ENCODE data around the gene LHX8.

The LHX8 gene

DNA sequence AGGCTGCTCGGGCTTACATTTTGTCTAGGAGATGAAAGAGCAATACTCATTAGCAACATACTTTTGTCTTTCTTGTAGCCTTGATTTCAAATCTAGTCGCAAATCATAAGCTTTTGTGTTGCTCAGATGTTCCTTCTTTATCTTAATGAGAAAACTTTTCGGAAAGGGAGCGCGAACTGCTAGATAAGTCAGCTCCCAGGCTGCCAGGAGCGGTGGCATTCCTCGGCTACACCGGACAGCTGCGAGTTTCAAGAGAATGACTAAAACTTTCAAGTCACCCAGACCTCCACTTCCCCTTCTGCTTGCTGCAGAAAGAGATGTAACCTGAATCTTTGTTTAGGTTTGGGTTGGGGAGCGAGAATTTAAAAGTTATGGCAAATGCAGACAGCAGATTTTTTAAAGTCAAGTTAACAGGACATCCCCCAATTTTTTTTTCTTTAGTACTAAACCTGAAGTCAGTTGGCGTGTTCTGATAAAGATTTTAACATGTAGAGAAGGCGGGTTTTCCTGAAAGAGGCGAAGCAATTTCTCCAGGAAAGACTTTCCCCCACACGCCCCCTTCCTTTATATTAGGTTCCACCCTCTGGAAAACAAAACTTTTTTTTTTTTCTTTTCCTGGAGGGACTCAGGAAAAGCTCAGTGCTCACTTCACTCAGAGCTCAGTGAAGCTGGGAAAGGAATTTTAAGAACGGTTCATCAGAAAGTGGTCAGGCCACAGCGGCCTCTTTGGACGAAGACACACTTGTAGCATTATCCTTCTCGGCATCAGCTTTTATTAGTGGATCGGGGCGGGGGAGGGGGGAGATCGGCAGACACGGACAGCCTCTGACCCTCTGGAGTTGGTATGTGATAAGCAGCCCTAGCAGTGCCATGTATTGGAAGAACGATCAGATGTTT lies at the start of gene LHX8:
LHX8 (plus strand) TSS at position 639 of the 897 bp plus-strand sequence. CDS start 2,227 bp downstream, outside the sequence.
- no peak for DNase-seq (ENCODE audit: low read depth, low spot score)
- no peak within 1 kb of the TSS; the same call in 1 of the 2 replicates for H3K4me3 ChIP-seq (ENCODE audit: low read depth, low read length)
- TF ChIP-seq, protein P1, sequence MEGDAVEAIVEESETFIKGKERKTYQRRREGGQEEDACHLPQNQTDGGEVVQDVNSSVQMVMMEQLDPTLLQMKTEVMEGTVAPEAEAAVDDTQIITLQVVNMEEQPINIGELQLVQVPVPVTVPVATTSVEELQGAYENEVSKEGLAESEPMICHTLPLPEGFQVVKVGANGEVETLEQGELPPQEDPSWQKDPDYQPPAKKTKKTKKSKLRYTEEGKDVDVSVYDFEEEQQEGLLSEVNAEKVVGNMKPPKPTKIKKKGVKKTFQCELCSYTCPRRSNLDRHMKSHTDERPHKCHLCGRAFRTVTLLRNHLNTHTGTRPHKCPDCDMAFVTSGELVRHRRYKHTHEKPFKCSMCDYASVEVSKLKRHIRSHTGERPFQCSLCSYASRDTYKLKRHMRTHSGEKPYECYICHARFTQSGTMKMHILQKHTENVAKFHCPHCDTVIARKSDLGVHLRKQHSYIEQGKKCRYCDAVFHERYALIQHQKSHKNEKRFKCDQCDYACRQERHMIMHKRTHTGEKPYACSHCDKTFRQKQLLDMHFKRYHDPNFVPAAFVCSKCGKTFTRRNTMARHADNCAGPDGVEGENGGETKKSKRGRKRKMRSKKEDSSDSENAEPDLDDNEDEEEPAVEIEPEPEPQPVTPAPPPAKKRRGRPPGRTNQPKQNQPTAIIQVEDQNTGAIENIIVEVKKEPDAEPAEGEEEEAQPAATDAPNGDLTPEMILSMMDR (IDR thresholded peaks at IDR 0.05; ENCODE audit: insufficient read depth, low read length, missing control alignments), result no peak
- POLR2A ChIA-PET, result no interaction called here
- CTCF ChIA-PET, result no interaction called here

DNA sequence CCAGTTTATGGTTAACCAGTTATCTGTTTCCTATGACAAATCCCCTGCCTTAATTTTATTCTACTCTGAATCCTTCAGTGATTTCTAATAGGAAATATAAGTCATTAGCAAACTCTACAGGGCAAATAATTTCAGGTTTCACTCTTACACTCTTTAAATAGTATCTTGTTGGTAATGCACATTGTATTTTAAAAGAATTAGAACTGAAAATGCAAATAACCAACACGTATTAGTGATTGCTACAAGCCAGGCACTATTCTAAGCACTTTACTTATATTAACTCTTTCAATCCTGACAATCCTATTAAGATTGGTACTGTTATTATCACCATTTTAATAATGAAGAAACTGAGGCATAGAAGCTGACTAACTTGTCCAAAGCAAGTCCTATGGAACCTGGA lies 48.3 kb upstream of the LHX8 start:
- no peak overlapping the region for H3K4me3 ChIP-seq (ENCODE audit: low read depth, low read length)
- ChIA-PET POLR2A (no interaction called here), CTCF (no interaction called here)
- TF ChIP-seq, protein P1 (IDR thresholded peaks at IDR 0.05; ENCODE audit: insufficient read depth, low read length, missing control alignments), result no peak
- DNase-seq (ENCODE audit: low read depth, low spot score), result no peak

DNA sequence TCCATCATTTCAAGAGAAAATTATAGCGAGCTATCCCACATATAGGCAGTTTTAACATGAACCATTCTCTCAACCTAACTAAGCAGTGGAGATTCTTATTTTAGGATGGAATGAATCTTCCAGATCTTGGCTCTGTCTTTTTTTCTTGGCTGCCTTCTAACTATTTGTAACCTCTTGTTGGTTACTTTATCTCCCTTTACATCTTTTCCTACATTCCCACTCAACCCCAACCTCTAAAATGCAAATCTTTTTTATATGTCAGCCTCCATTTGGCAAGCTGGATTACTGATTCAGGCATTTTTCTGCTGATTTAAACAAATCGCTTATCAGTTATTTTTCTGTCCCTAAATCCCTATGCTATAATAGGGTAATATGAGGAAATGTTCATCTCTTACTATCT lies 46.9 kb upstream of the LHX8 start:
- TF ChIP-seq, protein P1 (IDR thresholded peaks at IDR 0.05; ENCODE audit: insufficient read depth, low read length, missing control alignments), result no peak
- DNase-seq (ENCODE audit: low read depth, low spot score), result no peak
- POLR2A ChIA-PET, result no interaction called here
- CTCF ChIA-PET, result no interaction called here
- no peak overlapping the region for H3K4me3 ChIP-seq (ENCODE audit: low read depth, low read length)

DNA sequence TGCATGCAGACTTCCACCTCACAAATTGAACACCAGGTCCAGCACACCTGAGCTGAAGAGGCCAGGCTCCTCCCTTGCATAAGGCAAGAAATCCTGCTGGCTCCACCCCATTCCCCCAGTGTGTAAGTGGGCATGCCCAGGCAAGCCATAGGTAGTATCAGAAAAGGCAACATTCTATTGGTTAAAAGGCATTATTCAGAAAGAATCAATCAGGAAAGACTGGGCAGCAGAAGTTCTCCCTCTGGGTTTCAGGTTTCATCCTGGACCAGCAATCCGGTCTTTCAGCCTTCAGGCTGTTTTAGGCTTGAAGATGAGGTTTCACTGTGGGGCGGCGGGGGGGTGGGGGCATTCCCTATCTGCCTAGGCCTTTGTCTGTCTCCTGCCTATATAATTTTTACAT lies 42.0 kb upstream of the LHX8 start:
- POLR2A ChIA-PET, result no interaction called here
- DNase-seq (ENCODE audit: low read depth, low spot score), result no peak
- H3K4me3 ChIP-seq (ENCODE audit: low read depth, low read length), result no peak overlapping the region
- CTCF ChIA-PET, result no interaction called here
- TF ChIP-seq, protein P1 (IDR thresholded peaks at IDR 0.05; ENCODE audit: insufficient read depth, low read length, missing control alignments), result no peak

DNA sequence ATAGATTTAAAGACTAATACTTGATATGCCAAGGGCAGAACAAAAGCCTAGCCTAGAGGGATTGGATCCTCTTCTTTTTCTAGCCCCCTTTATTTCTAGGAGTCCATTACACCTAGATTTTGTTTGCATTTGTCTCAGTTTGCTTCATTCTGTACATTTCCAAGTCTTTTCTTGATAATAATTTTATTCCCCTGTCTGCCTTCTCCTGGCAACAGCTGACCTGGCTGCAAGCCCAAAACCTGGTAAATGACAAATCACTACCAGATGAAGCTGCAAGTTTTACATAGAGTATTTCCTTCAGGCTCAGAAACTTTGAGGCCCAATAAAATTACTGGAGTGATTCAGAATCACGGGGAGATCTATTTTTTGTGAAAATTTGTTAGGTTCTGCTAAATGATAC lies 36.5 kb upstream of the LHX8 start:
- no peak for DNase-seq (ENCODE audit: low read depth, low spot score)
- ChIA-PET CTCF (no interaction called here), POLR2A (no interaction called here)
- TF ChIP-seq, protein P1 (IDR thresholded peaks at IDR 0.05; ENCODE audit: insufficient read depth, low read length, missing control alignments), result no peak
- H3K4me3 ChIP-seq (ENCODE audit: low read depth, low read length), result no peak overlapping the region

DNA sequence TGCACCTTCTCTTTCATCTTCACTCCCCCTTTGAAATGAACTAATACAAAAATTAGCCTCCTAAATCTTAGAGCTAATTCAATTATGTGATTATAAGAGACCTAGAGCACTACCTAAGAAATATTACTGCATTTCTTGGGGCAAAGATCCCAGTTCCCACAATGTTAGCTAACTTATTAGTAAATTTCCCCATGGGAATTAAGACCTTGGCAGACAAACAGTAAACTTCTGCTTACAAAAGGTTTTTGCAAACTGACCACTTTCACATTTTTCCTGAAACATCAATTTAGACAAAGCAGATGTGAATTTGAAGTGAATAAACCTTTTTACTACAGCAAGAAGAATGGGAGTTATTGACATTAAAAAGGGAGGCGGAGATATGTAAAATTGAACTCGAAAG lies 34.6 kb upstream of the LHX8 start:
- TF ChIP-seq, protein P1 (IDR thresholded peaks at IDR 0.05; ENCODE audit: insufficient read depth, low read length, missing control alignments), result no peak
- ChIA-PET POLR2A (no interaction called here), CTCF (no interaction called here)
- DNase-seq (ENCODE audit: low read depth, low spot score), result no peak
- no peak overlapping the region for H3K4me3 ChIP-seq (ENCODE audit: low read depth, low read length)
